ENCODE results near the gene FAM20C.

The FAM20C gene

GRCh38 chr7:183496-184292 lies 8.7 kb upstream of the FAM20C start:
- DNase-seq, result no peak
- Histone ChIP-seq H3K4me1 (no peaks in the 10 kb centered on the region), H3K9me3 (no peaks in the 10 kb centered on the region), H3K27me3 (no peaks in the 10 kb centered on the region), H3K4me3 (ENCODE audit: low read depth, low read length) (no peak overlapping the region), H3K36me3 (no peaks in the 10 kb centered on the region)
- TF ChIP-seq CTCF (IDR thresholded peaks at IDR 0.05; ENCODE audit: low read depth, low read length), result no peak

GRCh38 chr7:184294-185264 lies 7.8 kb upstream of the FAM20C start:
- DNase-seq, result no peak
- Histone ChIP-seq H3K4me3 (ENCODE audit: low read depth, low read length) (no peak overlapping the region), H3K36me3 (no peaks in the 10 kb centered on the region), H3K27me3 (no peaks in the 10 kb centered on the region), H3K9me3 (no peaks in the 10 kb centered on the region), H3K4me1 (no peaks in the 10 kb centered on the region)
- TF ChIP-seq CTCF (IDR thresholded peaks at IDR 0.05; ENCODE audit: low read depth, low read length), result no peak

GRCh38 chr7:186516-187113 lies 5.8 kb upstream of the FAM20C start:
- no peak overlapping the region for H3K4me3 ChIP-seq (ENCODE audit: low read depth, low read length)
- H3K9me3 ChIP-seq, result no peaks in the 10 kb centered on the region
- no peaks in the 10 kb centered on the region for H3K4me1 ChIP-seq
- no peak for DNase-seq
- H3K36me3 ChIP-seq, result no peaks in the 10 kb centered on the region
- peaks cover 10% of the 10 kb centered on the region for H3K27me3 ChIP-seq
- TF ChIP-seq CTCF (IDR thresholded peaks at IDR 0.05; ENCODE audit: low read depth, low read length), result no peak

GRCh38 chr7:187227-187927 lies 5.0 kb upstream of the FAM20C start:
- Histone ChIP-seq H3K4me3 (ENCODE audit: low read depth, low read length) (no peak overlapping the region), H3K4me1 (no peaks in the 10 kb centered on the region), H3K9me3 (no peaks in the 10 kb centered on the region), H3K27me3 (peaks cover 16% of the 10 kb centered on the region), H3K36me3 (no peaks in the 10 kb centered on the region)
- DNase-seq, result no peak
- TF ChIP-seq CTCF (IDR thresholded peaks at IDR 0.05; ENCODE audit: low read depth, low read length), result no peak

- DNase-seq, result no peak
- no peaks in the 10 kb centered on the region for H3K9me3 ChIP-seq
- H3K36me3 ChIP-seq, result no peaks in the 10 kb centered on the region
- no peaks in the 10 kb centered on the region for H3K4me1 ChIP-seq
- no peak overlapping the region for H3K4me3 ChIP-seq (ENCODE audit: low read depth, low read length)
- H3K27me3 ChIP-seq, result peaks cover 22% of the 10 kb centered on the region
- no peak for TF ChIP-seq CTCF (IDR thresholded peaks at IDR 0.05; ENCODE audit: low read depth, low read length)
These were observed 4.2 kb upstream of the FAM20C start for GRCh38 chr7:188174-188573.
